K562 (cell line): Measurements from ENCODE around the gene INPP5E. TPM values are rescaled to one million over a fixed set of nuclear protein-coding genes. Genes with fewer than 3 reads are reported as not detected.

Experiments used
- ATAC-seq: fragments of 200-7000 bp; cut with Tn5 transposase; 3 replicates; pipeline ENCODE4 v1.9.1; 2020; ENCODE audit warnings: moderate library complexity
- Bru-seq: library from RNA; stranded (reverse); fragments of 400-500 nt; gene quantifications from one replicate; lab custom pipeline; 2021; lab: Mats Ljungman, UMichigan
- BruChase-seq, 2 experiments: library from RNA; stranded (reverse); fragments of 400-500 nt; gene quantifications; one replicate each; lab custom pipeline; 2021; lab: Mats Ljungman, UMichigan
- BruUV-seq: library from RNA; stranded (reverse); fragments of 400-500 nt; replicated peaks from 2 replicates; lab custom pipeline; 2021; lab: Mats Ljungman, UMichigan
- CTCF ChIA-PET: fragments of 300-600 bp; formaldehyde crosslinking; extraction: SDS; loops from one replicate; lab custom pipeline; 2021; ENCODE audit warnings: low intra/inter-chr PET ratio; lab: Yijun Ruan, JAX
- POLR2A ChIA-PET: fragments of 300-600, 350-650 bp; sonication (Branson Sonifier 250); formaldehyde crosslinking; extraction: SDS; loops from one replicate; lab custom pipeline; 2021; ENCODE audit warnings: antibody characterized with exemption, inconsistent platforms; lab: Yijun Ruan, JAX
- DNase-seq, 4 experiments: peaks; one replicate each; pipeline versions ENCODE4 v3.0.0 to v3.0.0-alpha.2; 2011 to 2018; ENCODE audit warnings: low spot score in 3 of 4, mixed read lengths in 3 of 4; ENCODE audit errors: extremely low read depth in 1 of 4
- FAIRE-seq: peaks from 2 replicates; lab custom pipeline; 2011; peaks lifted over from hg19 to GRCh38; lab: Jason Lieb, UNC
- H2AFZ ChIP-seq: 2 replicates; pipeline ENCODE4 v1.6.0; 2011; ENCODE audit warnings: low read depth, low read length, control low read depth, inconsistent platforms
- H3K27ac ChIP-seq: fragments of 200-600 bp; 3 replicates; pipeline ENCODE4 v1.8.0; 2011; ENCODE audit warnings: low read depth, mild to moderate bottlenecking, control low read depth, inconsistent platforms, low read length, moderate library complexity, mixed read lengths; ENCODE audit errors: extremely low read depth
- H3K27me3 ChIP-seq, 2 experiments: fragments of 300-600 bp in 1 of 2; 2 replicates in 1 of 2; 3 replicates in 1 of 2; pipeline versions ENCODE4 v1.6.0 to v1.8.0; 2011; ENCODE audit warnings: inconsistent platforms in 2 of 2, low read length in 2 of 2, mild to moderate bottlenecking in 1 of 2, mixed read lengths in 1 of 2, moderate library complexity in 1 of 2; ENCODE audit not compliant: control insufficient read depth in 2 of 2, insufficient read depth in 2 of 2
- H3K36me3 ChIP-seq: fragments of 300-600 bp; 3 replicates; pipeline ENCODE4 v1.8.0; 2011; ENCODE audit warnings: mild to moderate bottlenecking, low read length, inconsistent platforms; ENCODE audit not compliant: control insufficient read depth, insufficient read depth
- H3K4me1 ChIP-seq, 2 experiments: fragments of 200-600 bp in 1 of 2; replicated peaks in 1 of 2; 2 replicates in 1 of 2; 3 replicates in 1 of 2; pipeline versions ENCODE4 v1.5.1 to v1.8.0; 2011; ENCODE audit warnings: inconsistent platforms in 2 of 2, low read length in 2 of 2, mild to moderate bottlenecking in 1 of 2, mixed read lengths in 1 of 2, moderate library complexity in 1 of 2; ENCODE audit not compliant: control insufficient read depth in 2 of 2, insufficient read depth in 2 of 2
- H3K4me2 ChIP-seq: 2 replicates; pipeline ENCODE4 v1.6.1; 2011; ENCODE audit warnings: low read length, control low read depth, inconsistent platforms, mixed read lengths; ENCODE audit not compliant: insufficient read depth
- H3K4me3 ChIP-seq: fragments of 200-600 bp; sonication (generic), shearing (Covaris generic); 2 replicates; pipeline ENCODE4 v1.5.1; 2016; ENCODE audit warnings: control low read depth, inconsistent platforms
- H3K79me2 ChIP-seq: fragments of 200-600 bp; 3 replicates; pipeline ENCODE4 v1.8.0; 2011; ENCODE audit warnings: low read length, inconsistent platforms; ENCODE audit not compliant: control insufficient read depth, insufficient read depth
- H3K9ac ChIP-seq, 2 experiments: 2 replicates each; pipeline versions ENCODE4 v1.6.0 to v1.6.1; 2011; ENCODE audit warnings: low read depth in 2 of 2, low read length in 2 of 2, control low read depth in 1 of 2, inconsistent platforms in 1 of 2, mild to moderate bottlenecking in 1 of 2, mixed read lengths in 1 of 2; ENCODE audit not compliant: insufficient read depth in 1 of 2
- H3K9me1 ChIP-seq: one replicate; pipeline ENCODE4 v1.6.0; 2011; ENCODE audit warnings: inconsistent platforms, mild to moderate bottlenecking, low read length, moderate library complexity; ENCODE audit not compliant: control insufficient read depth, insufficient read depth
- H3K9me3 ChIP-seq: replicated peaks from 2 replicates; pipeline ENCODE4 v1.5.1; 2011; ENCODE audit warnings: low read depth, low read length, inconsistent platforms; ENCODE audit not compliant: control insufficient read depth, insufficient read depth
- H4K20me1 ChIP-seq: replicated peaks from 2 replicates; pipeline ENCODE4 v1.6.1; 2011; ENCODE audit warnings: low read length, inconsistent platforms, mixed read lengths; ENCODE audit not compliant: control insufficient read depth, insufficient read depth
- COPS2 ChIP-seq: fragments of 450-650 bp; conservative IDR thresholded peaks from 2 replicates; pipeline ENCODE4 v1.6.1; 2016; ENCODE audit warnings: mild to moderate bottlenecking, moderate library complexity
- ESRRB ChIP-seq: fragments of 250-450 bp; sonication (Bioruptor Pico); IDR thresholded peaks from 2 replicates; pipeline ENCODE4 v1.5.0; 2020; ENCODE audit warnings: mild to moderate bottlenecking, moderate library complexity, borderline replicate concordance
- HDAC2 ChIP-seq: fragments of 450-650 bp; IDR thresholded peaks from 2 replicates; pipeline ENCODE4 v1.6.1; 2016; ENCODE audit warnings: mild to moderate bottlenecking
- MAFF ChIP-seq: IDR thresholded peaks from 2 replicates; pipeline ENCODE4 v1.6.1; 2012; ENCODE audit warnings: low read length, improper control_type of control experiment
- MXI1 ChIP-seq: IDR thresholded peaks from 2 replicates; pipeline ENCODE4 v1.6.1; 2011; ENCODE audit warnings: low read depth, mild to moderate bottlenecking, improper control_type of control experiment, low read length
- MYNN ChIP-seq, 2 experiments: sonication (generic); formaldehyde crosslinking in 1 of 2; IDR thresholded peaks; 2 replicates each; pipeline versions ENCODE4 v1.5.0 to v1.6.1; 2016 to 2020; ENCODE audit warnings: antibody characterized with exemption in 1 of 2, missing genetic modification reagents in 1 of 2
- NR2C2 ChIP-seq, 2 experiments: fragments of 200-800 bp in 1 of 2; sonication (Bioruptor generic) in 1 of 2; sonication (generic) in 1 of 2; formaldehyde crosslinking in 1 of 2; IDR thresholded peaks; 2 replicates each; pipeline versions ENCODE4 v1.6.1 to v1.8.0; 2016 to 2022; ENCODE audit warnings: mild to moderate bottlenecking in 1 of 2, missing compliant biosample characterization in 1 of 2, missing genetic modification characterization in 1 of 2, missing genetic modification reagents in 1 of 2
- POLR2AphosphoS5 ChIP-seq: IDR thresholded peaks from 2 replicates; pipeline ENCODE4 v1.6.1; 2011; ENCODE audit warnings: mild to moderate bottlenecking, low read depth, low read length, moderate library complexity; ENCODE audit not compliant: control insufficient read depth, insufficient read depth
- RBFOX2 ChIP-seq: fragments of 200-400 bp; formaldehyde crosslinking; IDR thresholded peaks from 2 replicates; pipeline ENCODE4 v1.6.1; 2017; ENCODE audit warnings: low read depth, mild to moderate bottlenecking, low read length, moderate library complexity
- RFX1 ChIP-seq: fragments of 450-650 bp; IDR thresholded peaks from 2 replicates; pipeline ENCODE4 v1.6.1; 2016; ENCODE audit warnings: mild to moderate bottlenecking, moderate library complexity
- SMARCA5 ChIP-seq: fragments of 450-650 bp; IDR thresholded peaks from 2 replicates; pipeline ENCODE4 v1.6.1; 2016
- TGIF2 ChIP-seq: sonication (generic); formaldehyde crosslinking; IDR thresholded peaks from 2 replicates; pipeline ENCODE4 v1.8.1; 2022; ENCODE audit warnings: mild to moderate bottlenecking, missing genetic modification reagents, moderate library complexity
- ZC3H4 ChIP-seq: sonication (generic); formaldehyde crosslinking; IDR thresholded peaks from 2 replicates; pipeline ENCODE4 v1.9.0; 2021; ENCODE audit warnings: missing genetic modification reagents, borderline replicate concordance
- ZFP36 ChIP-seq: fragments of 150-350 bp; IDR thresholded peaks from 2 replicates; pipeline ENCODE4 v1.6.1; 2018; ENCODE audit warnings: low read length, low read depth; ENCODE audit not compliant: partially characterized antibody
- ZNF253 ChIP-seq: fragments of 250-450 bp; sonication (Bioruptor Pico); conservative IDR thresholded peaks from 2 replicates; pipeline ENCODE4 v1.6.1; 2021; ENCODE audit warnings: mild to moderate bottlenecking
- ZNF282 ChIP-seq: sonication (generic); formaldehyde crosslinking; IDR thresholded peaks from 2 replicates; pipeline ENCODE4 v1.8.1; 2023; ENCODE audit warnings: missing genetic modification reagents
- ZNF780A ChIP-seq: fragments of 250-450 bp; sonication (Bioruptor Pico); IDR thresholded peaks from 2 replicates; pipeline ENCODE4 v1.5.0; 2021; ENCODE audit warnings: mild to moderate bottlenecking
- WGBS: fragments of 100-300 bp; shearing (Covaris generic); methylation state at CpG from one replicate; pipeline ENCODE4 v1.1.6; 2016; ENCODE audit warnings: low coverage, mixed read lengths; ENCODE audit not compliant: insufficient coverage; ENCODE audit errors: missing lambda C conversion rate; 5-methylcytosine and 5-hydroxymethylcytosine counted together
- in situ Hi-C: fragments of 300-500 bp; cut with MboI; formaldehyde crosslinking; loops from 4 replicates; pipeline ENCODE4 v1.15.0; 2018; ENCODE audit warnings: inconsistent platforms, mixed read lengths
- intact Hi-C: fragments of 100-400 bp; cut with micrococcal nuclease; formaldehyde crosslinking; loops from 2 replicates; pipeline ENCODE4 v1.14.2; 2022
- long read RNA-seq, 3 experiments: library from polyadenylated mRNA in 2 of 3; library from RNA in 1 of 3; unstranded in 2 of 3; stranded (forward) in 1 of 3; transcript quantifications; one replicate each; pipeline ENCODE4 v2.0.0, GENCODE V29; 2019 to 2022
- polyA minus RNA-seq, 3 experiments: library from RNA; depleted of rRNA, polyadenylated mRNA; stranded (reverse); fragments of >200 nt; gene quantifications; 2 replicates each; pipeline ENCODE4 v1.2.3, GENCODE V29; 2011
- polyA plus RNA-seq, 8 experiments: library from polyadenylated mRNA; depleted of rRNA in 4 of 8; stranded (reverse) in 5 of 8; unstranded in 3 of 8; fragments of >200 nt; fragmentation: Nextera tagmentation in 2 of 8; fragmentation: Illumina TruSeq in 1 of 8; extraction: Ambion mirVana in 2 of 8; extraction: Trizol in 1 of 8; gene quantifications; 2 replicates each; pipeline versions ENCODE4 v1.2.1 to v1.2.3, GENCODE V29; 2011 to 2014; ENCODE audit warnings: inconsistent platforms in 1 of 8, missing spikeins in 1 of 8
- total RNA-seq, 7 experiments: library from RNA; depleted of rRNA in 6 of 7; stranded (reverse); fragments of >200 nt in 6 of 7; fragmentation: Illumina TruSeq in 2 of 7; extraction: Trizol in 2 of 7; gene quantifications; 2 replicates each; pipeline versions ENCODE4 v1.2.1 to v1.2.3, GENCODE V29; 2011 to 2021; ENCODE audit warnings: low replicate concordance in 1 of 7

The INPP5E gene
- 37.0 and 74.1 TPM in 2 replicates for total RNA-seq (2011; cell fraction: chromatin; rRNA removed; ENCODE audit: low replicate concordance)
- total RNA-seq (2011; cell fraction: nucleolus; rRNA removed) = 37.7 and 43.0 TPM in 2 replicates
- total RNA-seq (2011; cell fraction: nucleoplasm; rRNA removed) = 29.3 and 32.3 TPM in 2 replicates
- 8.8 and 11.1 TPM in 2 replicates for total RNA-seq (2014; rRNA removed)
- 2.5 and 2.9 TPM in 2 replicates for total RNA-seq (2014; rRNA removed; fragmentation: Illumina TruSeq; extraction: Trizol)
- total RNA-seq (2015; rRNA removed; fragmentation: Illumina TruSeq; extraction: Trizol) = 5.4 and 5.7 TPM in 2 replicates
- 16.3 and 17.4 TPM in 2 replicates for total RNA-seq (2021)
- polyA plus RNA-seq (2011; rRNA removed) = 4.4 and 6.8 TPM in 2 replicates
- 4.8 and 9.1 TPM in 2 replicates for polyA plus RNA-seq (2011; cell fraction: cytosol; rRNA removed)
- 52.4 and 74.6 TPM in 2 replicates for polyA plus RNA-seq (2011; cell fraction: nucleus; rRNA removed)
- polyA plus RNA-seq (2012) = 9.4 and 14.3 TPM in 2 replicates
- 4.9 and 8.4 TPM in 2 replicates for polyA plus RNA-seq (2014; fragmentation: Illumina TruSeq; extraction: Trizol)
- polyA plus RNA-seq (2014; fragmentation: Nextera tagmentation; extraction: Ambion mirVana) = under 1 TPM; 0.38 to 0.56 TPM
- 14.1 and 15.1 TPM in 2 replicates for polyA plus RNA-seq (2014; rRNA removed)
- 1.9 and 2.4 TPM in 2 replicates for polyA minus RNA-seq (2011; rRNA and poly(A)+ RNA removed)
- 3.7 and 3.8 TPM in 2 replicates for polyA minus RNA-seq (2011; cell fraction: cytosol; rRNA and poly(A)+ RNA removed)
- 10.7 and 12.0 TPM in 2 replicates for polyA minus RNA-seq (2011; cell fraction: nucleus; rRNA and poly(A)+ RNA removed)
- percentile 66 among the genes with signal in this experiment for Bru-seq, nascent RNA
- BruChase-seq, experiment 1, labeled RNA remaining after a 2-hour chase = percentile 63 among the genes with signal in this experiment
- percentile 76 among the genes with signal in this experiment for BruChase-seq, experiment 2, labeled RNA remaining after a 6-hour chase
- long read RNA-seq, experiment 1, full-length matches to known transcripts = 38 of 78 reads
- long read RNA-seq, experiment 1, partial matches to known transcripts = 16 of 78 reads
- long read RNA-seq, experiment 1, other reads (novel, unspliced or antisense) = 24 of 78 reads
- long read RNA-seq, experiment 2, full-length matches to known transcripts = 14 of 22 reads
- long read RNA-seq, experiment 2, partial matches to known transcripts = 3 of 22 reads
- long read RNA-seq, experiment 2, other reads (novel, unspliced or antisense) = 5 of 22 reads
- long read RNA-seq, experiment 3, full-length matches to known transcripts = 3 of 6 reads
- long read RNA-seq, experiment 3, partial matches to known transcripts = 2 of 6 reads
- long read RNA-seq, experiment 3, other reads (novel, unspliced or antisense) = 1 of 6 reads

GRCh38 chr9:136439481-136440408 lies at the start of gene INPP5E:
Gene INPP5E, minus strand, starts transcription at chr9:136439845. Its CDS starts 426 bp downstream, at chr9:136439419.
- BruUV-seq = no TSS peak
- H3K4me3 ChIP-seq = peak within 1 kb of the TSS; percentile 92
- CTCF ChIA-PET = no interaction called here
- H3K9ac ChIP-seq = peak within 1 kb of the TSS; percentile 82 to 98; a peak in 3 of 4 replicates
- POLR2A ChIA-PET = interaction anchor here (1.0 to 2.2 kb wide), 5 partner anchors 9 to 30 kb away, joined by 3 to 9 read pairs (median 4); partner anchors contain the start of genes ENTR1 and PMPCA
- H3K9me1 ChIP-seq = peaks cover 14% of the 10 kb centered on the region
- H3K27me3 ChIP-seq = no peaks in the 10 kb centered on the region
- peaks cover 34% of the 10 kb centered on the region for H4K20me1 ChIP-seq
- in situ Hi-C loops = no loop called here
- H3K79me2 ChIP-seq = peaks cover 47% of the 10 kb centered on the region
- FAIRE-seq (no peak), ATAC-seq (peak; percentile 88), DNase-seq (peak; percentile 84 to 95 (median 94))
- peak within 1 kb of the TSS; percentile 87 for H3K27ac ChIP-seq
- peak within 1 kb of the TSS; percentile 83 for H3K4me2 ChIP-seq
- H3K36me3 ChIP-seq = peaks cover 66% of the 10 kb centered on the region; the same call in 2 of the 3 replicates
- H2AFZ ChIP-seq = peak within 1 kb of the TSS; percentile 79
- intact Hi-C loops = no loop called here
- no peaks in the 10 kb centered on the region for H3K9me3 ChIP-seq
- H3K4me1 ChIP-seq = peaks cover 21 to 52% of the 10 kb centered on the region in 2 experiments
- 11% methylated on average over 47 of the region's 90 CpGs for WGBS
- no peak for TF ChIP-seq HDAC2
- TF ChIP-seq RFX1 = no peak
- 0 out of 2 replicates have a peak, but pooled peaks have one; percentile 35 for TF ChIP-seq NR2C2 (CRISPR knock-in tag; IDR thresholded peaks at IDR 0.05)
- TF ChIP-seq NR2C2 (tag; IDR thresholded peaks at IDR 0.05) = peak; percentile 66
- TF ChIP-seq ZFP36 = no peak
- TF ChIP-seq MAFF = no peak
- TF ChIP-seq MXI1 = no peak
- no peak for TF ChIP-seq ZNF282 (CRISPR knock-in tag)
- TF ChIP-seq RBFOX2 = peak; percentile 62; the same call in 1 of the 2 replicates
- TF ChIP-seq MYNN (IDR thresholded peaks at IDR 0.05) = peak; percentile 36; the same call in 1 of the 2 replicates
- TF ChIP-seq MYNN (CRISPR knock-in tag; IDR thresholded peaks at IDR 0.05) = no peak
- TF ChIP-seq ZC3H4 (CRISPR knock-in tag) = no peak
- TF ChIP-seq POLR2AphosphoS5 = peak; percentile 44; the same call in 1 of the 2 replicates
- no peak for TF ChIP-seq ZNF780A
- TF ChIP-seq COPS2 = no peak
- no peak for TF ChIP-seq ZNF253 (CRISPR knock-in tag)
- no peak for TF ChIP-seq TGIF2 (CRISPR knock-in tag)
- no peak for TF ChIP-seq SMARCA5
- TF ChIP-seq ESRRB (CRISPR knock-in tag) = no peak
